NCI-H82 treated with DMSO at 0.1 percent for 48 hours (cell line): Measurements from ENCODE around the gene DISC1.
"Not testable (repeated sequence)": the region's sequence is repeated elsewhere in the genome, so short reads cannot be mapped to it uniquely, and the experiment has no call there.

Source experiments
- DNase-seq: peaks from one replicate; lab custom pipeline; 2025; ENCODE audit not compliant: unreplicated experiment; lab: John Stamatoyannopoulos, UW

Gene DISC1

GRCh38 chr1:231763456-231763855 is 136.9 kb downstream of the DISC1 start:
- no peak for DNase-seq

GRCh38 chr1:231765825-231766224 is 139.2 kb downstream of the DISC1 start:
- DNase-seq, result not testable (repeated sequence)

GRCh38 chr1:231767471-231767870 is 140.9 kb downstream of the DISC1 start:
- DNase-seq, result no peak

- no peak for DNase-seq
Measured at GRCh38 chr1:231768416-231768815, 141.8 kb downstream of the DISC1 start.

- DNase-seq, result no peak
Measured at GRCh38 chr1:231770506-231771175, 144.1 kb downstream of the DISC1 start.

GRCh38 chr1:231774719-231775335 is 148.2 kb downstream of the DISC1 start:
- DNase-seq, result no peak

GRCh38 chr1:231776010-231776756 is 149.6 kb downstream of the DISC1 start:
- DNase-seq, result no peak

- no peak for DNase-seq
Measured at GRCh38 chr1:231776757-231777062, 150.1 kb downstream of the DISC1 start.

GRCh38 chr1:231778009-231778719 is 151.6 kb downstream of the DISC1 start:
- no peak for DNase-seq

GRCh38 chr1:231779081-231779480 is 152.5 kb downstream of the DISC1 start:
- DNase-seq, result no peak

- DNase-seq, result no peak
Measured at GRCh38 chr1:231781892-231782291, 155.3 kb downstream of the DISC1 start.

- DNase-seq, result not testable (repeated sequence)
Measured at GRCh38 chr1:231785073-231785472, 158.5 kb downstream of the DISC1 start.

- DNase-seq, result no peak
Measured at GRCh38 chr1:231786126-231786525, 159.5 kb downstream of the DISC1 start.

- no peak for DNase-seq
Measured at GRCh38 chr1:231792634-231793033, 166.0 kb downstream of the DISC1 start.

- DNase-seq, result no peak
Measured at GRCh38 chr1:231793893-231794292, 167.3 kb downstream of the DISC1 start.

GRCh38 chr1:231796141-231796540 is 169.6 kb downstream of the DISC1 start:
- no peak for DNase-seq

GRCh38 chr1:231799363-231799986 is 172.9 kb downstream of the DISC1 start:
- DNase-seq, result no peak

GRCh38 chr1:231800108-231800507 is 173.5 kb downstream of the DISC1 start:
- no peak for DNase-seq

GRCh38 chr1:231801042-231801585 is 174.5 kb downstream of the DISC1 start:
- DNase-seq, result no peak

- DNase-seq, result no peak
Measured at GRCh38 chr1:231803353-231803752, 176.8 kb downstream of the DISC1 start.
